Mesodermal cell (in vitro differentiated cells): ENCODE measurements around the gene PBRM1.

Experiments
- H3K27ac ChIP-seq: 2 replicates; pipeline ENCODE4 v1.7.0; 2013; ENCODE audit warnings: mild to moderate bottlenecking, low read depth, low read length, moderate library complexity; ENCODE audit not compliant: severe bottlenecking
- H3K36me3 ChIP-seq: 2 replicates; pipeline ENCODE4 v1.7.1; 2013; ENCODE audit warnings: mild to moderate bottlenecking, low read length, moderate library complexity; ENCODE audit not compliant: control insufficient read depth, insufficient read depth
- H3K4me1 ChIP-seq: one replicate; pipeline ENCODE4 v1.7.1; 2013; ENCODE audit warnings: mild to moderate bottlenecking, low read length; ENCODE audit not compliant: insufficient read depth, control insufficient read depth, poor library complexity, severe bottlenecking
- H3K4me3 ChIP-seq: 2 replicates; pipeline ENCODE4 v1.7.0; 2013; ENCODE audit warnings: low read length, control low read depth, mild to moderate bottlenecking; ENCODE audit not compliant: insufficient read depth, poor library complexity, severe bottlenecking; ENCODE audit errors: extremely low read depth
- H3K9me3 ChIP-seq: 2 replicates; pipeline ENCODE4 v1.7.1; 2013; ENCODE audit warnings: mild to moderate bottlenecking, low read length, moderate library complexity; ENCODE audit not compliant: control insufficient read depth
- WGBS, 2 experiments: methylation state at CpG; one replicate each; pipeline ENCODE4 v1.1.5; 2013; ENCODE audit warnings: missing lambda C conversion rate in 2 of 2; ENCODE audit not compliant: insufficient coverage in 2 of 2; 5-methylcytosine and 5-hydroxymethylcytosine counted together

The PBRM1 gene

GRCh38 chr3:52703341-52703740 is 17.6 kb upstream of the PBRM1 start:
- Histone ChIP-seq H3K4me3 (no peak overlapping the region), H3K9me3 (no peaks in the 10 kb centered on the region), H3K4me1 (no peaks in the 10 kb centered on the region), H3K27ac (no peak overlapping the region), H3K36me3 (peaks cover 34% of the 10 kb centered on the region)
- WGBS, 2 experiments = 88 to 100% methylated on average over 1 to 2 of the region's 7 CpGs

GRCh38 chr3:52697632-52697965 is 11.9 kb upstream of the PBRM1 start:
- H3K4me3 ChIP-seq = no peak overlapping the region
- peaks cover 73% of the 10 kb centered on the region for H3K36me3 ChIP-seq
- WGBS, 2 experiments = 100% methylated on average over 1 to 2 of the region's 4 CpGs
- peak overlapping the region; percentile 49 for H3K27ac ChIP-seq
- H3K9me3 ChIP-seq = no peaks in the 10 kb centered on the region
- no peaks in the 10 kb centered on the region for H3K4me1 ChIP-seq

- WGBS, 2 experiments = 100% methylated on average over 1 of the region's 2 CpGs; no CpG with 5 or more reads in 1 of the 2 experiments
- Histone ChIP-seq H3K27ac (peak overlapping the region; percentile 49), H3K36me3 (peaks cover 76% of the 10 kb centered on the region), H3K9me3 (no peaks in the 10 kb centered on the region), H3K4me3 (no peak overlapping the region), H3K4me1 (no peaks in the 10 kb centered on the region)
Measured at GRCh38 chr3:52696830-52697631, 11.3 kb upstream of the PBRM1 start.

- 86 to 90% methylated on average over 2 of the region's 4 CpGs for WGBS, 2 experiments
- Histone ChIP-seq H3K4me1 (no peaks in the 10 kb centered on the region), H3K9me3 (no peaks in the 10 kb centered on the region), H3K4me3 (no peak overlapping the region), H3K27ac (peak overlapping the region; percentile 6), H3K36me3 (peaks cover 82% of the 10 kb centered on the region)
Measured at GRCh38 chr3:52695798-52696671, 10.3 kb upstream of the PBRM1 start.

- Histone ChIP-seq H3K9me3 (no peaks in the 10 kb centered on the region), H3K4me3 (no peak overlapping the region), H3K27ac (no peak overlapping the region), H3K36me3 (peaks cover 91% of the 10 kb centered on the region), H3K4me1 (no peaks in the 10 kb centered on the region)
- WGBS, 2 experiments = 95 to 98% methylated on average over 4 to 5 of the region's 7 CpGs
Measured at GRCh38 chr3:52694528-52695189, 8.9 kb upstream of the PBRM1 start.

- peaks cover 98% of the 10 kb centered on the region for H3K36me3 ChIP-seq
- no peaks in the 10 kb centered on the region for H3K9me3 ChIP-seq
- no peak overlapping the region for H3K4me3 ChIP-seq
- H3K4me1 ChIP-seq = no peaks in the 10 kb centered on the region
- peak overlapping the region; percentile 26 for H3K27ac ChIP-seq
Measured at GRCh38 chr3:52693071-52693470, 7.4 kb upstream of the PBRM1 start.

- Histone ChIP-seq H3K4me3 (no peak overlapping the region), H3K27ac (no peak overlapping the region), H3K4me1 (peaks cover 5% of the 10 kb centered on the region), H3K9me3 (no peaks in the 10 kb centered on the region), H3K36me3 (peaks cover 87% of the 10 kb centered on the region)
- 91 to 100% methylated on average over 2 of the region's 2 CpGs for WGBS, 2 experiments
Measured at GRCh38 chr3:52690560-52690959, 4.8 kb upstream of the PBRM1 start.

GRCh38 chr3:52689151-52689550 is 3.4 kb upstream of the PBRM1 start:
- H3K4me3 ChIP-seq = no peak overlapping the region
- no peaks in the 10 kb centered on the region for H3K9me3 ChIP-seq
- H3K4me1 ChIP-seq = peaks cover 5% of the 10 kb centered on the region
- WGBS, 2 experiments = 100% methylated on average over 1 to 2 of the region's 3 CpGs
- peaks cover 75% of the 10 kb centered on the region for H3K36me3 ChIP-seq
- no peak overlapping the region for H3K27ac ChIP-seq

- peaks cover 5% of the 10 kb centered on the region for H3K4me1 ChIP-seq
- no peaks in the 10 kb centered on the region for H3K9me3 ChIP-seq
- 91 to 94% methylated on average over 3 to 4 of the region's 6 CpGs for WGBS, 2 experiments
- peaks cover 67% of the 10 kb centered on the region for H3K36me3 ChIP-seq
- no peak overlapping the region for H3K27ac ChIP-seq
- H3K4me3 ChIP-seq = no peak overlapping the region
Measured at GRCh38 chr3:52688266-52688665, 2.6 kb upstream of the PBRM1 start.

- peaks cover 5% of the 10 kb centered on the region for H3K4me1 ChIP-seq
- H3K27ac ChIP-seq = peak overlapping the region; percentile 97
- peak overlapping the region; percentile 90 for H3K4me3 ChIP-seq
- H3K9me3 ChIP-seq = no peaks in the 10 kb centered on the region
- peaks cover 53% of the 10 kb centered on the region for H3K36me3 ChIP-seq
- WGBS, 2 experiments = 0% methylated on average over 14 to 21 of the region's 41 CpGs
Measured at GRCh38 chr3:52685285-52685708, 416 bp downstream of the PBRM1 start.
